GM19351 (cell line): ENCODE data around the gene UCP3.
A peak's percentile ranks its signal among the peaks of the same experiment; 100 is the strongest.

Source experiments
- ATAC-seq: cut with Tn5 transposase; IDR thresholded peaks from one replicate; pipeline ENCODE4 v1.9.1; 2021; ENCODE audit warnings: mild to moderate bottlenecking, moderate library complexity; ENCODE audit not compliant: unreplicated experiment

UCP3 gene

DNA sequence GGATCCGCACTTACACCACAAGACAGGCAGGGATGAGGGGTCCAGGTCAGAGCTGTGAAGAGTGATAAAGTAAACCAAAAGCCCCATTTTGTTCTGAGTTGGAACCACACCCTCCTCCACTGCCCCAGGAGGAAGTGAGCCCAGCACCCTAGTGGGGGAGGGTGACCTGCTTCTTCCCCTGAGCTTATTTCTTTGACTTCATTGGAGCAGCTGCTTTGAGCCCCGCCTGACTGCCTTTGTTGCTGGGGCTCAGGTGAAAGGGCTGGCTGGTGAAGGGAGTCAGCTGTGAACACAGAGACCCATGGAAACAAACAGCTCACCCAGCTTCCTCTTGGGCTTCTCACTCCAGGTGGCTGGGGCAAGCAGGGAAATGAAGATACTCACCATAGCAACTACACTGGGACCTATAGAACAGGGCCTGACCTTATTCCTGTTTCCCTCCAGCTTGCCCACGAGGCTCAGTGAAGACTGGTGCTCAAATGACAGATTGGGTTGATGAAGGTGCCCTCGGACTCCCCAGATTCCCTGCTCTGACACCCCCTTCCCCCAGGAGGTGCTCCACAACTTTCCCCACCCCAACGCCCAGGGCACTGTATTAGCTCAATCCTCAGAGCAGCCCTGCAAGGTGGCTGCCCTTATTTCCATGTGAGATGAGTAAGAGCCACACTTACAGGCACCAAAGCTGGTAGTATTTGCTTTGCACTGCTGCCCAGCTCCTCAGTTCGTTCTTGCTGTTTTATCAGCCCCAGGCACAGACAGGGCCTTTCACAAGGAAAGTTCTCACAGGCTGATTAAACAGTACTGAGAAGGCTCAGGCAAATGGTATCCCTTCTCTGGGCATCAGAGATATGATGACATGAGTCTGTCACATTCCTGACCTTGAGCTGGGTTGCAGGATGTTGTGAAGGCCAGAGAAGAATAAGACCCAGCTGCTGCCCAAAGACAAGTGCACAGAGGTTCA is 28.6 kb downstream of the UCP3 start:
- peak; percentile 51 for ATAC-seq

DNA sequence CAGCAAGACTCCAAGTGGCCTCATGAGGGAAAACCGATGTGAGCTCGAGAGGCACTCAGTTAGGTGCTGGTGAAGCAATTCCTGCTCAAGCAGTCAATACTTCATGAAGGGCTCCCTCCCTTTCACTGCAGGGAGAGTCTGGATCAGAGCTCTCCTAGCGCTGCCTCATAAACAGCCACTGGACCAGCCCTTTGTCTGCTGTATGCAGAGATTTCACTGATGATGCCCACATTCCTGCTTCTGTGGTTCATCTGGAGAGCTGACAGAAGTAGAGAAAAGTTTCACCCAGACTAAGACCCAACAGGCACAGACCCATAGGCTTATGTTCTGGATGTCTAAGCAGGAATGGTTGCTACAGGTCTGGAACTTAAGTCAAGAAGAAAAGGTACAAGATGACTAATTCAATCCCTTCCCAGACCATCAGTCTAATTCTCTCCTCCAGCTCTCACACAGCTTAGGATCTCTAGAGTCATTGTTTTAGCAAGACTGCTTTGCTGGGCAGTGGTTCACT is 30.3 kb downstream of the UCP3 start:
- no peak for ATAC-seq

DNA sequence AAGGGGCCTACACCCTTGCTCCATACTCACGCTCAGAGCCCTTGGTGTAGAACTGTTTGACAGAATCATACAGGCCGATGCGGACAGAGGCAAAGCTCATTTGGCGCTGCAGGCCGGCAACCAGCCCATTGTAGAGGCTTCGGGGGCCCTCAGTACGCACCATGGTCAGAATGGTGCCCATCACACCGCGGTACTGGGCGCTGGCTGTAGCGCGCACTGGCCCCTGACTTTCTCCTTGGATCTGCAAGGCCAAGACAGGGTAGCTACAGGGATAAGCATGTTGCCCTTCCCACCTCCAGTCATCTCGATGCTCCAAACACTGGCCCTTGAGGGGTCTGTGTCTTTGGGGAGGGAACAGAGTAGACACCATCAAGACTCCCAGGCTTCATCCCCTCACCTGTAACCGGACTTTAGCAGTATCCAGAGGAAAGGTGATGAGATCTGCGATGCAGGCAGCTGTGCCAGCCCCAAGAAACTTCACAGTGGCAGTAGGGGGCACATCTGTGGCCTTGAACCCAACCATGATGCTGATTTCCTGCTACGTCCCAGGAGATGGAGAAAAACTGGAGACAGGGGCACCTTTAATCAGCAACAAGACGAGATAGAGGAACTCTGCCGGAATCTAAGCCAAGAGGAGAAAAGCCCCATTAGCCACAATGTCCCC is 30.9 kb downstream of the UCP3 start:
- no peak for ATAC-seq

DNA sequence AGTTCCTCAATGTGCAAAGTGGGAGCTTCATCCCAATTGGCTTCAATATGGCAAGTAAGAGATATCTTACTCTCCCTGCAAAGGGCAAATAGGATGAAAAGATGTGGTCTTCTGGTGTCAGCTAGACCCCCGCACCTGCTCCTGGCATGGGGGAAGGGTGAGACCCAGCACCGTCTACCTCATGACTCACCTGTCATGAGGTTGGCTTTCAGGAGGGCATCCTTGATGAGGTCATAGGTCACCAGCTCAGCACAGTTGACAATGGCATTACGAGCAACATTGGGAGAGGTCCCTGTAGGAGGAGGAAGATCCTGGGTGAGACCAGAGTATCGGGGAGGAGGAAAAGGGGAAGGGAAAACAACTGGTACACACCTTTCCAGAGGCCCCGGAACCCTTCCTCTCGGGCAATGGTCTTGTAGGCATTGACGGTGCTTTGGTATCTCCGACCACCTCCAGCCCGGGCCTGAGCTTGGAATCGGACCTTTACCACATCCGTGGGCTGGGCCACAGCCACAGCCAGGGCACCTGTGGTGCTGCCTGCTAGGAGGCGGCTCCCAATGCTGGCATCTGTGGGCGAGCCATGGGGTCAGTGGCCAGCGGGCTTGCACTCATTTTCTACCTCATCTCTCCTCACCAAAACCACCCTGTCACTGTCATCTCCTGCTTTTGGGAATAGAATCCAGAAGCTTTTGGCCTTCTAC is 32.3 kb downstream of the UCP3 start:
- ATAC-seq, result no peak

DNA sequence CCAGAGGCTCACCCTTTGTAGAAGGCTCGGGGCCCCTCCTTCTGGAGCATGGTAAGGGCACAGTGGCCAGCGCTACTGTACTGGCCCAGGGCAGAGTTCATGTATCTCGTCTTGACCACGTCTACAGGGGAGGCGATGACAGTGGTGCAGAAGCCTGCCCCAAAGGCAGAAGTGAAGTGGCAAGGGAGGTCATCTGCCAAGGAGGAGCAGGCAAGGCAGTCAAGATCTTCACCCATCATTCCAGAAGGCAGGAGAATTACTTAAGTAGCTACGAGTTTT is 33.5 kb downstream of the UCP3 start:
- no peak for ATAC-seq

DNA sequence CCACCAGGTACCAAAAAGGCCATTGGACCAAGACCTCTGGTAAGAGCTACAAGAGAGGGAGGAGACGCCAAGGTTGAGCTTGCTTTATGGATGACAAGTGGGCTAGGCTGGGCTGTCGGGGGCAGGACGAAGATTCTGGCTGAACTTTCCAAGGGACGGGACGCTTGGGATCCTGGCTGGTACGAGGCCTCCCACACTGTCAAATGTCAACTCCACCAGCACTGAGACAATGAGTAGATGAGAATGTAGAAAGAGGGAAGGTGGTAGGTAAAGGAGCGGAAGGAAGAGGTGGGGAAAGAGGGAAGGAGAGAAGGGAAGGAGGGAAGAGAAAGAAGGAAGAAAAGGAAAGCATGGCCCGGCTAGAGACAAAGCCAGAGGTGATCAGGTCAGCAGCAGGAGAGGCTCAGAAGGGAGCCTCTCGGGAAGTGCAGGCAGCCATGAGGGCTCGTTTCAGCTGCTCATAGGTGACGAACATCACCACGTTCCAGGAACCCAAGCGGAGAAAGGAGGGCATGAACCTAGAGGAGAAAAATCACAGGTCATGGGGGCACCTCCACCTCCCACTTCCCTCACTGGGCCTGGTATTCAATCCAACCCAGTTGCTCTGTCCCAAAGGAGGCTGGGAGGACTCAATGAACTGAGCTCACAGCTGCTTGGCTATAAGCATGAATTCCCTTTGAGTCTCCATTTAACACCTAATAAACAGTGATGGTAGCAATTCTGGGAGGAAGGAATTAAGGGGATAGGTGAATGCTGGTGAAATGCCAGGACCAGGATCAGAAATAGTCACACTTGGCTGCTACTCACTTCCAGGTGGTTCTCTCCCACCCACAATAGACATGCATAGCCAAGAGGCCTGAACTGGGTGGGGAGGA is 34.0 kb downstream of the UCP3 start:
- no peak for ATAC-seq

DNA sequence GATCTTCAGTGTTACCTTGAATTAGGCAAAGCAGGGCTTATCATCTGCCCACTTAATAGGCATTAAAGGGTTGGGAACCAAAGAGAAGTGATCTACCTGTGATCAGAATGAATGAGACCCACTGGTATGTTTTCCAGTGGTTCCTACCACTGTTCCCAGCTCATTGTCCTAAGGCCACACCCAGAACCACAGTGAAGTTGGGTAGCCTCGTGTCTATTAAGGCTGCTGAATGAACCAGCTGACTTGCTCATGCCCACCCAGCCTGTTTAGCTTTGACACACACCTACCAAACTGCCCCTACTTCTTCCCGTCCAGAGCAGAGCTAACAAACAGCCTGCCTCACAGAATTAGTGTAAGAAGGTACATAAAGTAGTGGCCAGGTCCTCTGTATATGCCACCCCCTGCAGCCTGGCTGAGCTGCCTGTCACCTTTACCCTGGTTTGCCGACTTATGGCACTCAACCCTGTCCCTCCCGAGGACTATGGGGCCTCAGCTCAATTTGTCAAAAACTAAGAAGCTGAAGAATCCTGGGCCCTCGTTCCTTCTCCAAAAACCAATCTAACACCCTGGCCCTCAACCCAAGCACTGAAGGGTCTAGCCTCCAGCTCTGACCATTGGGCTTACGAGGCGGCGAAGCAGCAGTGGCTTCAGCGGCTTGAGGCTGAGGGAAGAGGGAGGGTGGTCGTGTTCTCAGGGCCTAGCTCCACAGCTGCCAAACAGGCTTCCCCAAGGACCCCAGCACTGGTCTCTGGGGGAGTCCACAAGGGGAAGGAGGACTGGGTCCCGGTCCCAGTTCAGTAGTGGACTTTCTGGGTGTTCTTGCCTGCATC is 36.0 kb downstream of the UCP3 start:
- no peak for ATAC-seq

DNA sequence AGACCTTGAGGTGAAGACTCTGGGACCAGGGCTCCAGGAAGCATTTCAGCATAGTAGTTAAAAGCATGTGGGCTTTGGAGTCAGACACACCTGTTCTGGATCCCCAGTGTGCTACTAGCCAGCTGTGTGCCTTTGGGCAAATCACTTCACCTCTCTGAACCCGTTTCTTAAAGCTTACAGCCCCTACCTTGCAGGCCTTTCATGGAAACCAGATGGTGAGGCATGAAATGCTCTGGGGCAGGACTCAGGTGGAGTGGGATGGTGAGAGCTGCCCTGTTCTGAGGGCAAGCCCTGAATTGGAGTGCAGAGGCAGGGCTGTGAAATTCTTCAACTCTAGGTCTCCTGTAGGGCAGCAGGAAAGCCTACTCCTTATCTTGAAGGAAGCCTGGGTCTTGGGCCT is 36.7 kb downstream of the UCP3 start:
- no peak for ATAC-seq

DNA sequence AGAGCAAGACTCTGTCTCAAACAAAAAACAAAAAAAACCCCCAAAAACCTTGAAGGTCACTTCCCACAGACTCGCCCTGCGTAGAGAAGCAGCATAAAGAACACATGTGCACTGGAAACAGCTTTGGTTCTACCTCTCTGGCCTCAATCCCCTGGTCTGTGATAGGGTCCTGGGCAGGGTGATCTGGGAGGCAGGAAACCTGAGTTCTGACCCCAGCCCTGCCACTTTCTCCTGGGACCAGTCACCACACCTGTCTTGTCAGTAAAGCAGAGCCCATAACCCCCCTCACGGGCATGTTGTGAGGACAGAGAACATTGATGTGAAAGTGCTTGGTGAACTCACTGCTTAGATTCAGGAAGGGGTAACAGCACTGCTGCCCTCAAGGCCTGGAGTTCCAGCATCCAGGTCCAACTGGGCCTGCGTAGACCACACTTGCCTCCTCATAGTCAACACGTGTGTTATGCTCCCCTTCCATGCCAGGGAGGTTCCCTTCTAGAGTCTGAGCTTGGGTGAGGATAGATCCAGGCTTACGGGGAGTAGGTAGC is 37.6 kb downstream of the UCP3 start:
- ATAC-seq, result no peak

DNA sequence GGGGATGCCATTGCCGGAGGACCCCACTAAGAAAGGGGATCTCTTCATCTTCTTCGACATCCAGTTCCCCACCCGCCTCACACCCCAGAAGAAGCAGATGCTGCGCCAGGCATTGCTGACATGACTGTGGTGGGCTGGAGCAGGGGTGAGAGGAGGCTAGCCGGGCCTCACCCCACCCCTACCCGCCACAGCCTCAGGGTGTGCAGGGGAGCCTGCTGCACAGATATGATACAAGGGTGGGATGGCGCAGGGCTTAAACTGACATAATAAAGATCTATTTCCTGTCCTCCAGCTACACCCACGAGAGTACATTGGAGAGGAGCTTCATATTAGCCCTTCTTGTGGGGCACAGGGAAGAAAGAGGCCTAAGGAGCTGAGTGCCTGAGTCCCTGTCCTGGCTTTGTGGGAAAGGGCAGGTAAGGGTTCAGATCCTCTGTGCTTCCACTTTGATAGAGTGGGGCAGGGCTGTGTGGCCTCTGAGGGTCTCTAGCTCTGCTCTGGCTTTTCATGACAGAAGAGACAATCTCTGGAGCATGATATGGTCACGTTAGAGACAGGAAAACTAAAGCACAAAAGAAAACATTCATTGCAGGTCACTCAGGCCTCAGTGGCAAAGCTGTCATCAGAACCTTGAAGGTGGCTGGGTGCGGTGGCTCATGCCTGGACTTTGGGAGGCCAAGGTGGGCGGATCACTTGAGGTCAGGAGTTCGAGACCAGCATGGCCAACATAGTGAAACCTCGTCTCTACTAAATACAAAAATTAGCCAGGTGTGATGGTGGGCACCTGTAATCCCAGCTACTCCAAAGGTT is 38.7 kb downstream of the UCP3 start:
- ATAC-seq, result no peak

DNA sequence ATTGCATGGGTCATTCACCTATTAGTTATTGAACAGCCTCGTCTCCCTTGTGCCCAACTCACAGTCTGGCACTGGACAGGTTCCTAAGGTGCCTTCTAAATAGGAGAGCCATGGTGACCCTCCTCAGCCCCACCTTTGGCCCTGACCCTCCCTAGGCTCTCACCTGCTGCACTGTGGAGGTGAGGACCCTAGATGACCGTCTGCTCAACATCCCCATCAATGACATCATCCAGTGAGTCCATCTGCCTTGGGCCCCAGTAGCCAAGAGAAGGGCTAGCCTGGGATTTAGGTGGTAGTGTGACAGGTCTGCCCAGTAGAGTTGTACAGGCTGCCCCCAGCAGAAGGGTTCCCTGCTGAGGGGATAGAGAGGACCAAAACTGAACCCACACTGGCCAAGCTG is 39.8 kb downstream of the UCP3 start:
- ATAC-seq, result no peak

DNA sequence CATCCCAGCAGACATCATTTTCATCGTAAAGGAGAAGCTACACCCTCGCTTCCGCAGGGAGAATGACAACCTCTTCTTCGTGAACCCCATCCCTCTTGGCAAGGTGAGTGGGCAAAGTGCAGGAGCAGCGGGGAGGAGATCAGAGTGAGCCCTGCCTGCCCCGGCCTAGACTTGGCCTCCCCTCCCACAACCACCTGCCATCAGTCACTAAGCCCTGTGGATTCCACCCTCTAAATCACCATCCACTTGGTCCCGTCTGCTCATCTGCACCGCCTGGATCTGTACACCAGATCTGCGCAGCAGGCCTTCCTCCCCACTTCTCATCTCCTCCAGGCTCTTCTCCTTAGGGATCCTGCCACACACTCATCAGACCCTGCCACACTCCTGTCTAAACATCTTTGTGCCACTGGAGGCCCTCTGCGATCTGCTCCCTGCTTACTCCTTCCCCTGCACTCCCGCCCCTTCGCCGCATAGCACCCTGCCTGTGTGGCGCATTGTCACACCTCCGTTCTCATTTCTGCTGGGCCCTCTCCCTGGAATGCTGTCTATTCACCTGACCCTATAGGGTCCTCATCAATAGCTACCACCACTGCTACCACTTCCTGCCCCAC is 40.4 kb downstream of the UCP3 start:
- no peak for ATAC-seq

DNA sequence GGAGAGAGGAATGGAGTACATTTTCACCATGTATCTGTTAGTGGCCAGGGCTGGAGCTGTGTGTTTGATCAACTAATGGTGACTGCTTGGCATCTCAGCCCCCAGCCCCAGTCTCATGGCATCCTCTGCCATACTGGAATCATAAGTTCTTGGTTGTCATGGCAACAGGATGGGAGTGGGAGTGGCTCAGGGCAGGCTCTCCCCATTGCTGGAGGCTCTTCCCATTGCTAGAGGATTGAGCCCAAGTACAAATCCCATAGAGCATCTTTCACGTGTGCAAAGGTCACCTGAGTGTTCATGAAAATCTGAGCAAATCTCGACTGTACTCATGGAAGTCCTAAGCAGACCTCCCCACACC is 43.1 kb downstream of the UCP3 start:
- ATAC-seq, result no peak

DNA sequence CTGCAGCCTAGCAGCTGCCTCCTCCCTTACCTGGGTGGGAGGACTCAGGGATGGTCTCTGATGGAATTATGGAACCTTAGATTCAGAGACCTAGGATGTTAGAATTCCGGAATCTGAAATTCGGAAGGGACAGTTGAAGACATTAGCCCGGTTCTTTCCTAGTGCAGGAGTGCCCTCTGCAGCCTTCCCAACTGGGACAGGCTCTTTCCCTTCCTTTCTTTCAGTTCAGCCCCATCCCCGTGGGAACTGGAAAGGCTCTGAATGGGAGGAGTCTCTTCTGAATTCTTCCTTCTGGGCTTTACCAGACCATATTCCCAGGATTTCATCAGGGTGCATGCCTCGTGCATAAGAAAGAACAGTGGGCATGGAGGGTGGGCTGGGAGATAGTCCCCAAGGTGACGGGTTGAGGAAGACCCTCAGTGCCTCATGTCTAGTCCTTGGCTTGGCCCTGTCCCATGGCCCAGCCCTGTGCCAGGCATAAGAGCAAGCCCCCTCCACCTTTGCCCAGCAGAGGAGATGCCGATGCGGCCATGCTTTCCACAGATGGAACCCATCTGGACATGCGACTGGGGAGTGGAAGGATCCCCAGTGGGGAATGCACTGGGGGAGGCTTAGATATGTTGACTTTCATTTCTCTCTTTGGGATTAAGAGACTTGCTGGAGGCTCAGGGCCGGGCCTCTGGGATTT is 43.7 kb downstream of the UCP3 start:
- ATAC-seq, result no peak

DNA sequence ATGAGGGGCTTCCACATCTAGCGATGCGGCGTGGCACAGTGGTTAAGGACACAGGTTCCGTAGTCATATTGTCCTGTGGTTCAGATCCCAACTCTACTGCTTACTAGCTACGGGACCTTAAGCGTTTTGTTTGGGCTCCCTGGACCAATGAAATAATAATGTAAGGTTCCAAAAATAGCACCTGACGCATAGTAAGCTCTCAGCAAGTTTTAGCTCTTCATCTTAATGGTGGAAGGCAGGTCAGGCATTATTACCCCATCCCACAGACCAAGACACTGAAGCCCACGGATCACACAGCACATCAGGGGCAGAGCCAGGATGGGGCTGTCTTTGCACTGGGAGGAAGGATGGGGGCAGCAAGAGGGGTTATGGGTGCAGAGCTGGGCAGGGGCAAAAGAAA is 45.0 kb downstream of the UCP3 start:
- no peak for ATAC-seq

DNA sequence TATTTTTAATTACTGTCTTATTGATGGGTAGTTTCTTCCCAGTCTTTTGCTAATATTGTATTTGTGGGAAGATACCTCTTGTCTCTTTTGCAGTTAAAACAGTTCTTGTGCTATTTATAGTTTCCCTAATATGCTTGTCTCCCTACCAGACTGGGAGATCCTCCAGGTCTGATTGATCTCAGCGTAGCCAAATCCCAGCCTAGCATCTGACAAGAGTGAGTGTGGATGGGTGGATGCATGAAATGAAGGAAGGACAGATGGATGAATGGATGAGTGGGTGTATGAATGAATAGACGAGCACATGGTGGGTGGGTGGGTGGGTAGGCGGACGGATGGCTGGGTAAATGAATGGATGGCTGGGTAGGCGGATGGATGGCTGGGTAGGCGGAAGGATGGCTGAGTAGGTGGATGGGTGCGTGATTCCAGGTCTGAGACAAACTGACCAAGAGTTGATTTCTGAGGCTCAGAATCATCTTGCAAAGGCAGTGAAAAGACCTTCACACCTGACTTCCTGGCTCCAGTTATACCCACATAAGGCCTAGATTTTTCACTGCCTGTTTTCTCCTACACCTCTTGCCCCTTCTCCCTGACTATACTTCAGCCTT is 46.7 kb downstream of the UCP3 start:
- no peak for ATAC-seq

DNA sequence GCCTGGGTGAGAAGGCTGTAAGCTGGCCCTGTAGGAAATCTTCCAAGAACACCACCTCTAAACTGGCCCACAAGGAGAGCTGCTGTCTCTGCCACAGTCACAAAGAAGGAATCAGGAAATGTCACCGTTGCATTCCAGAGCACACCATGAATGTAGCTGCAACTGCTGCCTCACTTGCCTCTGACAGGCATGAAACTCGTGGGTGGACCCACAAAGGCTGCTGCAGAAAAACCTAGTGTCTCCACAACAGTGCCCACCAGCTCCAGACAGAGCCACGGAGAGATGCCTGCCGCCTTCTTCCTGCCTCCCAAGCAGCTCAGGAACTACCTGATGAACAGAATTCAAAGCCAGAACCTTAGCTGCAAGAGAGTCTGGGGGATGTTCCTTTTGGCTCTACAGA is 47.6 kb downstream of the UCP3 start:
- no peak for ATAC-seq
